ENCODE data around the gene SLC31A1.

DNA sequence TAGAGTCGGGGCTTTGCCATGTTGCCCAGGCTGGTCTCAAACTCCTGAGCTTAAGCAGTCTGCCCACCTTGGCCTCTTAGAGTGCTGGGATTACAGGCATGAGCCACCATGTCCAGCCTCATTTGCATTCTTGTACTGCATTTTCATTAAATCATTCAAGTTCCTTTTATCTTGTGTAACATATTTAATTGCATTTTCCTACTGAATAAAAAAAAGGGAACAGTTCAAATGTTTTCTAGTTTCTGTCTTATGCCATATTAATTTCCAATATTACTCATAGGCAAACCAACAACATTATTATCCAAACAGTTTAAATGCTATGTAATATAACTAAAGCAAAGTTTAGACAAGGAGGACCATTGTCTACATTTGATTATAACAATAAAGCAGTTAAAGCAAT, 6.1 kb downstream of the SLC31A1 start:
- no peak for TF ChIP-seq YY1 (IDR thresholded peaks at IDR 0.05; ENCODE audit: insufficient read depth, insufficient read length)
- no peak for TF ChIP-seq ZNF274 (IDR thresholded peaks at IDR 0.05; ENCODE audit: low read depth, low read length)
- TF ChIP-seq SUZ12 (IDR thresholded peaks at IDR 0.05; ENCODE audit: extremely low read depth, insufficient read depth, insufficient read length): no peak

Data from NT2/D1 (cell line).